Articular chondrocyte of knee joint (primary cell): ENCODE results near the gene ZNF709. TPM values are rescaled to one million over a fixed set of nuclear protein-coding genes. Genes with fewer than 3 reads are reported as not detected.

Experiments used
- small RNA-seq: library from RNA; depleted of rRNA; stranded (forward); fragments of <200 nt; gene quantifications from one replicate; pipeline ENCODE3, GENCODE V24; 2012
- total RNA-seq: library from RNA; depleted of rRNA; stranded (reverse); fragments of >200 nt; gene quantifications from 2 replicates; pipeline ENCODE4 v1.2.3, GENCODE V29; 2012

The ZNF709 gene
- 5.5 and 7.7 TPM in 2 replicates for total RNA-seq

GRCh38 chr19:12484371-12485051 is at the start of gene ZNF709:
Gene ZNF709 (minus strand): TSS chr19:12484816. CDS start chr19:12484657, 159 bp downstream.

GRCh38 chr19:12440541-12441316 is 43.9 kb downstream of the ZNF709 start, which contains the start of gene ZNF443:
Gene ZNF443 (minus strand): TSS chr19:12441021. CDS start chr19:12440914, 107 bp downstream.

Small RNAs within 50 kb of the gene (small RNA-seq; reads per million reads assigned to genes)
- gene MTCO1P27, result not detected
- gene PPIAP20, result not detected

Other genes with a start within 250 kb of the ZNF709 start
- 13.3 and 13.5 TPM in 2 replicates for gene ZNF44, start 189.9 kb downstream of the ZNF709 start, total RNA-seq
- gene ZNF563, start 151.2 kb downstream of the ZNF709 start, total RNA-seq, result 5.1 and 8.4 TPM in 2 replicates
- 4.5 and 4.8 TPM in 2 replicates for gene ZNF442, start 119.1 kb downstream of the ZNF709 start, total RNA-seq
- 2.9 and 4.4 TPM in 2 replicates for gene ZNF799, start 83.5 kb downstream of the ZNF709 start, total RNA-seq
- gene ZNF443, start 43.8 kb downstream of the ZNF709 start, total RNA-seq, result 2.4 and 5.0 TPM in 2 replicates
- 9.8 and 12.3 TPM in 2 replicates for gene ZNF564, start 66.7 kb upstream of the ZNF709 start, total RNA-seq
- 10.7 and 14.8 TPM in 2 replicates for gene ZNF490, start 126.0 kb upstream of the ZNF709 start, total RNA-seq
- gene ZNF791, start 126.1 kb upstream of the ZNF709 start, total RNA-seq, result 19.7 and 26.6 TPM in 2 replicates
- 35.5 and 40.5 TPM in 2 replicates for gene MAN2B1, start 181.9 kb upstream of the ZNF709 start, total RNA-seq
- 6.5 and 6.7 TPM in 2 replicates for gene WDR83, start 182.0 kb upstream of the ZNF709 start, total RNA-seq
- 31.4 and 38.3 TPM in 2 replicates for gene DHPS, start 197.1 kb upstream of the ZNF709 start, total RNA-seq
- not detected in 2 replicates for gene GNG14, start 203.2 kb upstream of the ZNF709 start, total RNA-seq
- gene FBXW9, start 211.8 kb upstream of the ZNF709 start, total RNA-seq, result 4.8 and 9.8 TPM in 2 replicates
- gene TNPO2, start 239.1 kb upstream of the ZNF709 start, total RNA-seq, result 40.3 and 44.4 TPM in 2 replicates
- gene TRIR, start 249.9 kb upstream of the ZNF709 start, total RNA-seq, result 122 and 133 TPM in 2 replicates